Upper lobe of left lung (tissue), 6 donors: ENCODE results near the gene ETFA. TPM values are rescaled to one million over a fixed set of nuclear protein-coding genes. Genes with fewer than 3 reads are reported as not detected.
A peak's percentile ranks its signal among the peaks of the same experiment; 100 is the strongest.

Experiments used
- ATAC-seq, 2 donors: fragments of 200-7000 bp; cut with Tn5 transposase; one replicate each; pipeline ENCODE4 v1.9.1; 2022; ENCODE audit warnings: mild to moderate bottlenecking in 2 of 2, moderate library complexity in 2 of 2; ENCODE audit not compliant: low FRiP score in 2 of 2
- DNase-seq, 2 donors: peaks; one replicate each; pipeline ENCODE4 v3.0.0-alpha.2; 2019 to 2020
- H3K27ac ChIP-seq, 4 donors: fragments of 200-600 bp; sonication (generic); one replicate each; pipeline ENCODE4 v1.5.1; 2016 to 2019
- H3K27me3 ChIP-seq, 4 donors: fragments of 200-600 bp; sonication (generic); one replicate each; pipeline ENCODE4 v1.5.1; 2017 to 2019
- H3K36me3 ChIP-seq, 4 donors: fragments of 200-600 bp; sonication (generic); one replicate each; pipeline ENCODE4 v1.5.1; 2016 to 2019
- H3K4me1 ChIP-seq, 4 donors: fragments of 200-600 bp; sonication (generic); one replicate each; pipeline ENCODE4 v1.5.1; 2018 to 2019
- H3K4me3 ChIP-seq, 4 donors: fragments of 200-600 bp; sonication (generic); one replicate each; pipeline ENCODE4 v1.5.1; 2017 to 2019; ENCODE audit warnings: mild to moderate bottlenecking in 2 of 4, moderate library complexity in 1 of 4
- H3K9me3 ChIP-seq, 4 donors: fragments of 200-600 bp; sonication (generic); one replicate each; pipeline ENCODE4 v1.5.1; 2018 to 2019
- CTCF ChIP-seq, 6 experiments: fragments of 450-650 bp in 4 of 6; fragments of 200-600 bp in 2 of 6; sonication (generic) in 2 of 6; IDR thresholded peaks; one replicate each; pipeline ENCODE4 v1.5.1; 2016 to 2019; ENCODE audit warnings: antibody characterized with exemption in 6 of 6
- EP300 ChIP-seq, 4 donors: sonication (generic); formaldehyde crosslinking; IDR thresholded peaks; one replicate each; pipeline ENCODE4 v1.5.1; 2017; ENCODE audit warnings: antibody characterized with exemption in 4 of 4, control low read depth in 2 of 4
- POLR2A ChIP-seq, 4 donors: fragments of 450-650 bp; IDR thresholded peaks; one replicate each; pipeline ENCODE4 v1.5.1; 2016 to 2017; ENCODE audit warnings: antibody characterized with exemption in 4 of 4, mild to moderate bottlenecking in 2 of 4
- POLR2AphosphoS5 ChIP-seq, 2 donors: sonication (generic); formaldehyde crosslinking; IDR thresholded peaks; one replicate each; pipeline ENCODE4 v1.5.1; 2017; ENCODE audit warnings: antibody characterized with exemption in 2 of 2
- WGBS, 2 donors: methylation state at CpG; one replicate each; pipeline ENCODE4 v1.1.5; 2017 to 2018; 5-methylcytosine and 5-hydroxymethylcytosine counted together
- total RNA-seq, 6 donors: library from RNA; depleted of rRNA in 4 of 6; stranded (reverse); fragments of >200 nt in 4 of 6; gene quantifications; one replicate each; pipeline versions ENCODE4 v1.1.0 to v1.2.1, GENCODE V29; 2016 to 2021
- donor health status: DM: no; HTN: no; CAD: no; lungs with moderate emphysema.
- donor health status: DM: no; HTN: yes; CAD: no; lungs with severe emphysema.

ETFA gene
- total RNA-seq, 6 donors from 2014 or later = 31.6 to 82.9 (median 68.7) TPM

DNA sequence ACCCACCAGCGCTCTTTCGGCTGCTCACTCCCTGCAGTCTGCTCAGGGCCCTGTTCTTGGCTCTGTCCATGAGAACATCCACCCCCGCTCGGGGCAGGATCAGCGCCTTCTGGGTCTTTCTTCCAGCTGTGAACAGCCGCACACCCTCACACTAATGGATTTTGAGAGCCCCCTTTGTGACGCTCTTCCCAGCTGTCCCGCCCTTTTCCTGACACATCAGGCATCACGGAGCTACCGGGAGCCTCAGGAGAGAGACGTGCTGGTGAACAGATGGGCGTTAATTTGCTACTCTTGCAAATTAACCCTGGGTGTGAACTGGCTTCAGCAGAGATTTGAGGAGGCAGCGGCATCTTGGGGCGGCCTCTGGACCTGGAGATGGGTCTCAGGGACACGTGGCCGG lies 138.5 kb downstream of the ETFA start:
- no peak for TF ChIP-seq POLR2A (IDR thresholded peaks at IDR 0.05)
- TF ChIP-seq CTCF (IDR thresholded peaks at IDR 0.05) = no peak
- no peak for TF ChIP-seq EP300 (IDR thresholded peaks at IDR 0.05)
- TF ChIP-seq POLR2AphosphoS5 (IDR thresholded peaks at IDR 0.05) = no peak
- Histone ChIP-seq H3K36me3 (no peaks in the 10 kb centered on the region), H3K4me3 (no peak overlapping the region), H3K27me3 (no peaks in the 10 kb centered on the region), H3K4me1 (peaks cover 0 to 13% (median 11%) of the 10 kb centered on the region in 4 donors), H3K9me3 (no peaks in the 10 kb centered on the region), H3K27ac (no peak overlapping the region)
- 75 to 88% methylated on average over 16 of the region's 16 CpGs for WGBS, 2 donors
- DNase-seq = no peak
- no peak for ATAC-seq

- H3K27ac ChIP-seq = no peak overlapping the region
- H3K36me3 ChIP-seq = no peaks in the 10 kb centered on the region
- no peak for DNase-seq
- 56 to 74% methylated on average over 8 to 16 of the region's 16 CpGs for WGBS, 2 donors
- H3K4me1 ChIP-seq = peaks cover 0 to 13% (median 11%) of the 10 kb centered on the region in 4 donors
- no peak for TF ChIP-seq EP300 (IDR thresholded peaks at IDR 0.05)
- TF ChIP-seq POLR2AphosphoS5 (IDR thresholded peaks at IDR 0.05) = no peak
- no peak for TF ChIP-seq CTCF (IDR thresholded peaks at IDR 0.05)
- TF ChIP-seq POLR2A (IDR thresholded peaks at IDR 0.05) = no peak
- no peak overlapping the region for H3K4me3 ChIP-seq
- ATAC-seq = peak in 1 of 2 donors; percentile 63
- H3K27me3 ChIP-seq = no peaks in the 10 kb centered on the region
- no peaks in the 10 kb centered on the region for H3K9me3 ChIP-seq
Measured at GRCh38 chr15:76169911-76170800, 141.1 kb downstream of the ETFA start.

DNA sequence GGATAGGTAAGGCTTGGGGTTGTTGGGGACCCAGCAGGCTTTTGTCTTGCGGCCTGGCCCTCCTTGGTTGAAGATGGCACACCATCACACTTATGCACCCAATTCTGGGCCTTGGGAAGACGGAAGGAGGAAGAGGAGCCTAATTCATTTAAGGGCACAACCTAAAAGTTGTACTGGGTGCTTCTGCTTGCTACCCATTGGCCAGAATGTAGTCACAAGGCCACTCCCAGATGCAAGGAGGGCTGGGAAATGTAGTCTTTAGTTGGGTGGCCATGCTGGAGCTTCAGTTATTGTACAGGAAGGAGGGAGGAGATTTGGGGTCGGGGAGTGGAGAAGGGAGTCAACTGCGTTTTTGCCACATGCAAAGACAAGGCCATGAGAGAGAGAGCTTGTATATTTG lies 142.3 kb downstream of the ETFA start:
- TF ChIP-seq EP300 (IDR thresholded peaks at IDR 0.05) = no peak
- TF ChIP-seq CTCF (IDR thresholded peaks at IDR 0.05) = no peak
- TF ChIP-seq POLR2A (IDR thresholded peaks at IDR 0.05) = no peak
- no peak for TF ChIP-seq POLR2AphosphoS5 (IDR thresholded peaks at IDR 0.05)
- H3K36me3 ChIP-seq = no peaks in the 10 kb centered on the region
- no peaks in the 10 kb centered on the region for H3K9me3 ChIP-seq
- 67 to 84% methylated on average over 4 of the region's 4 CpGs for WGBS, 2 donors
- DNase-seq = no peak
- peak in 1 of 2 donors; percentile 71 for ATAC-seq
- peaks cover 0 to 15% (median 12%) of the 10 kb centered on the region in 4 donors for H3K4me1 ChIP-seq
- no peak overlapping the region for H3K4me3 ChIP-seq
- no peaks in the 10 kb centered on the region for H3K27me3 ChIP-seq
- no peak overlapping the region for H3K27ac ChIP-seq

- Histone ChIP-seq H3K27ac (no peak overlapping the region), H3K36me3 (no peaks in the 10 kb centered on the region), H3K27me3 (no peaks in the 10 kb centered on the region), H3K4me3 (no peak overlapping the region), H3K4me1 (peaks cover 6 to 21% (median 18%) of the 10 kb centered on the region in 4 donors), H3K9me3 (no peaks in the 10 kb centered on the region)
- TF ChIP-seq EP300 (IDR thresholded peaks at IDR 0.05) = no peak
- no peak for TF ChIP-seq POLR2A (IDR thresholded peaks at IDR 0.05)
- TF ChIP-seq CTCF (IDR thresholded peaks at IDR 0.05) = no peak
- TF ChIP-seq POLR2AphosphoS5 (IDR thresholded peaks at IDR 0.05) = no peak
- DNase-seq (no peak), ATAC-seq (no peak)
- WGBS, 2 donors = 91% methylated on average over 13 to 14 of the region's 14 CpGs
Measured at GRCh38 chr15:76168237-76168984, 142.9 kb downstream of the ETFA start.
